Activated CD4-positive, CD25-positive, alpha-beta regulatory T cell treated with anti-CD3 and anti-CD28 coated beads, Interleukin-2, amount 50 U/mL, for 16 hours (primary cell): ENCODE measurements around the gene FOXK1.
"Not testable (repeated sequence)": the region's sequence is repeated elsewhere in the genome, so short reads cannot be mapped to it uniquely, and the experiment has no call there.

Source experiments
- DNase-seq: peaks from one replicate; pipeline ENCODE4 v3.0.0-alpha.2; 2020; ENCODE audit warnings: low read depth, low spot score

FOXK1 gene

GRCh38 chr7:4667776-4668509 lies 14.2 kb upstream of the FOXK1 start:
- no peak for DNase-seq

DNA sequence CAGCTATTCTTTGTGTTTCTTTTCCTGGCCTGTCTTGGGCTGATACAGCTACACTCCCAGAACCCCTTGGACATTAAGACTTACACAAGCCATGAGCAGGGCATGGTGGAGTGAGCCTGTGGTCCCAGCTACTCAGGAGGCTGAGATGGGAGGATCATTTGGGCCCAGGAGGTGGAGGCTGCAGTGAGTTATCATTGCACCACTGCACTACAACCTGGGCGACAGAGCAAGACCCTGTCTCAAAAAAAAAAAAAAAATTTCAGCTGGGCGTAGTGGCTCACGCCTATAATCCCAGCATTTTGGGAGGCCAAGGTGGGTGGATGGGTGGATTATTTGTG lies 13.6 kb upstream of the FOXK1 start:
- no peak for DNase-seq

- no peak for DNase-seq
These were observed 11.3 kb upstream of the FOXK1 start for GRCh38 chr7:4670791-4671190.

DNA sequence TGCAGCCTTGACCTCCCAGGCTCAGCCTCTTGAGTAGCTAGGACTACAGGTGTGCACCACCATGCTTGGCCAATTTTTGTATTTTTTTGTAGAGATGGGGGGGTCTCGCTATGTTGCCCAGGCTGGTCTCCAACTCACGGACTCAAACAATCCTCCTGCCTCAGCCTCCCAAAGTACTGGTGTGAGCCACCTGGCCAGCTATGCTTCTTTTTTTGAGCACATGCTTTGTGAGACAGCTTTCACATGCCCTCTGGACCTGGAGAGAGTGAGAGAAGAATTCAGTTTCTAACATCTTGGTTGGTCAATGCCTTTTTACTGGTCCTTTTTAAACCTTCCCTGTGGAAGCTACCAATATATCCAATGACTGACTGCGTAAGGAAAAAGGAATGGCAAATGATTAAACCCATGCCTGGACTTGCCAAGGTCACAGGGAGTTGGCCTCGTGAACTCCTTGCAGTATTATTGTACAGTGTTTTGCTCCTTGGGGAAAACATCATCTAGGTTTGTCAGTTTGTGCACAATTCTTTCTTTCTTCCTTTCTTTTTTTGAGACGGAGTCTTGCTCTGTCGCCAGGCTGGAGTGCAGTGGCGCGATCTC lies 6.2 kb upstream of the FOXK1 start:
- no peak for DNase-seq

GRCh38 chr7:4677518-4677917 lies 4.6 kb upstream of the FOXK1 start:
- DNase-seq = not testable (repeated sequence)

- DNase-seq = no peak
These were observed 760 bp upstream of the FOXK1 start for GRCh38 chr7:4681218-4681851.

DNA sequence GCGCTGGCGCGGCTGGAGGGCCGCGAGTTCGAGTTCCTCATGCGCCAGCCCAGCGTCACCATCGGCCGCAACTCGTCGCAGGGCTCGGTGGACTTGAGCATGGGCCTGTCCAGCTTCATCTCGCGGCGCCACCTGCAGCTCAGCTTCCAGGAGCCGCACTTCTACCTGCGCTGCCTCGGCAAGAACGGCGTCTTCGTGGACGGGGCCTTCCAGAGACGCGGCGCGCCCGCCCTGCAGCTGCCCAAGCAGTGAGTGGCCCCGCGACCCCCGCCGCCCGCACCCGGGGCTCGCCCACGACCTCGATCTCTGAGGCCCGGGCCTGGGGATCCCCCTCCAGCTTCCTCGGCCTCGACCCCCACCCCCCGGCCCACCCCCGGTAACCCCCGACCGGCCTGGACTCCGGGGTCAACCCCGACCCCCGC lies 537 bp downstream of the FOXK1 start:
- no peak for DNase-seq

DNA sequence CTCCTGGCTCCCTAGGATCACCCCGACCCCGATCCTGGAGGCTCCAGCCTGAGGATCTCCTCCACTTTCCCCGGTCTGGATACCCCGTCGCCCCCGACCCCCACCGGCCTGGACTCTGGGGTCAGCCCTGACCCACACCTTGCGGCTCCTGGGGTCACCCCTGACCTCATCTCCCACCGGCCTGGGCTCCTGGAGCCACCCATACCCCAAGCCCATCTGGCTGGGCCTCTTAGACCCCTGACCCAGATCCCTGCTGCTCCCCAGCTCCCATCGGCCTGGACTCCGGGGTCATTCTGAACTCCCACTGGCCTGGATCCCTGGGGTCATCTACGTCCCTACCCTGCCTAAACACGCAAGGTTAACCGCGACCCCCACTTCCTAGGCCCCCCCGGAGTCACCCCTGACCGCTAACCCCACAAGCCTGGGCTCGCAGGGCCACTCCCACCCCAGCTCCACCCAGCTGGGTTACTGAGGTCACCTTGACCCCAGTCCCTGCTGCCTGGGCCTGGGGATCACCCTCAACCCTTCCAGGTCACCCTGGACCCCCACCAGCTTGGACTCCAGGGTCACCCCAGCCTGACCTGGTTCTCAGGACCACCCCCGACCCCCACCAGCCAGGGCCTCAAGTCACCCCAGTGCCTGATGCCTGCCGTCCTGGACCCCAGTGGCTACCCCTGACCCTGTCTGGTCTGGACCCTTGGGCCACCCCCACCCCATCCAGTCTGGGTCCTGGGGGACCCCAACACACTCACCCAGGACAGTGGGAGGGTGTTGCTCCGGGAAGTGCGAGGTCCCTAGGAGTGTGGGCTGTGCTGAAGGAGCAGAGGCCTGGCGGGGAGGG lies 1.2 kb downstream of the FOXK1 start:
- DNase-seq = no peak

- no peak for DNase-seq
These were observed 1.9 kb downstream of the FOXK1 start for GRCh38 chr7:4683884-4684565.

- DNase-seq = no peak
These were observed 2.8 kb downstream of the FOXK1 start for GRCh38 chr7:4684846-4685245.

- DNase-seq = not testable (repeated sequence)
These were observed 3.6 kb downstream of the FOXK1 start for GRCh38 chr7:4685676-4686075.

DNA sequence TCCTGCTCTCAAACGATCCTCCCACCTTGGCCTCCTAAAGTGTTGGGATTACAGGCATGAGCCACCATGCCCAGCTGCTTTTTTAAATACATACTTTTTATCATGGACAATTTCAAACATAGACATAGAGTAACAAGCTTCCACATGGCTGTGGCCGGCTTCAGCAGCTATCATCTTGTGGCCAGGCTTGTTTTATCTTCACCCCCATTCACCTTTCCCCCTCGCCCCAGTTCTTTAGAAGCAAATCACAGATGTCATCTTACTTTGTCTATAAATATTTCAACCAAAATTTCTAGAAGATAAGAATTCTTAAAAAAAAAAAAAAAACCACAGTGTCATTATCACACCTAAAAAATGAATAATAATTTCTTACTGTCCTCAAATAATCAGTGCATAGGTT lies 5.9 kb downstream of the FOXK1 start:
- DNase-seq = no peak

DNA sequence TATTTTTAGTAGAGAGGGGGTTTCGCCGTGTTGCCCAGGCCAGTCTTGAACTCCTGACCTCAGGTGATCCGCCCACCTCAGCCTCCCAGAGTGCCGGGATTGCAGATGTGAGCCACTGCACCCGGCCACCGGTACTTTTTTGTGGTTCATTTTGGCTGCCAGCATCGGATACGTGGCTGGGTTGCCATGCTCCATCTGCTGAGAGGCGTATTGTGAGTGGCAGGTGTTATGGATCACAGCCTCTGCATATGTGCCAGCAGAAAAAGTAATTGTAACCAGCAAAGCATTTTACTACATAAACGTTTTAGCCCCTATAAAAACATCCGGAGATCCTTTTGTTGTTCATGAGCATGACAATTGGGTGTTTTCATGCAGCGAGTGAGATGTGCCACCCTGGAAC lies 7.1 kb downstream of the FOXK1 start:
- no peak for DNase-seq

DNA sequence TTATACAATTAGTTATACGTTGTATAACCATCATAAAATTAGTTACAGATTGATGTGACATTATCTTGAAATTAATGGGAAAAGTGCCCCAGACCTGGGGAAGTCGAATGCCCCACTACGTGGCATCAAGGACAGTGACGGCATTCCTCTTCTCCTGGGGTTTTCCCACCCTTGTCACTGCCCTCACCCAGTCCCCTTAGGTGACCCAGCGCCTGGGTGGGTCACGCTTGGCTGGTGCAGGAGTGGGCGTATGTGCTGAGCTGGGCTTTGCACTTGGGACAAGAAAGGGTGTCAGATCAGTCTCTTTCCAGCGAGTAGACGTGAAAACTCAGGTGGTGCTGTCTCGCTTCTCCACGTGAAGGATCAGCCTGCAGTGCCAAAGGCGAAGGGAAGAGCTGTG lies 7.6 kb downstream of the FOXK1 start:
- DNase-seq = no peak

DNA sequence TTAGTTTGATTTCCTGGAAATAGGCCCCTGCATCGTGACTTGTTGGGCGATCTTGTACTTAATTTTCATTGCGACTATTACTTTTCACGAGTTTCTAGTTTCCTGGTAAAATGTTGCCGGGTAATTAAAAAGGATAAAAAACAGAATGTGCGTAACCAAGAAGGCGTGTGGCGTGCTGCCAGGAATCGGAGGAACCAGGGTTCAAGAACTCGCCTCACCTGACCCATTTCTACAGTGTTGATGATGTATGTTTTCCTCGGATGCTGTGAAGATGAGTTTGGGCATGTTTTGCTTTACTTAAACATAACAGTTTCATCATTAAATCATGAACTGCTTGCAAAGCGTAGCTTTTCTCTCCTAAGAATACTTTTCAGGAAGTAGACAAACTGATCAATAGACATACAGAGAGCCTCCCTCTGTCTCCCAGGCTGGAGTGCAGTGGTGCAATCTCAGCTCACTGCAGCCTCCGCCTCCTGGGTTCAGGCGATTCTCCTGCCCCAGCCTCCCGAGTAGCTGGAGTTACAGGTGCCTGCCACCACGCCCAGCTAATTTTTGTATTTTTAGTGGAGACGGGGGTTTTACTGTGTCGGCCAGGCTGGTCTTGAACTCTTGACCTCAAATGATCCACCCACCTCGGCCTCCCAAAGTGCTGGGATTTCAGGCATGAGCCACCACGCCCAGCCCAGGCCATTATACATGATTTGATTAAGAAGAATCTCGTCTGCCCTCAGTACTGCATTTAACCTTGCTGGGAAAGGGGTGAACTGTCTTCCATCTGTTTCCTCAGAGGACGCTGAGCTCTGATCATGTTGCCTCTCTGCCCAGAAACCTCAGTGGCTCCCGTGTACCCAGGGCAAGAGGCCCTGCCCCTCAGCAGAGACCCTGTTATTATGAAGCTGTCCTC lies 9.1 kb downstream of the FOXK1 start:
- no peak for DNase-seq

GRCh38 chr7:4692055-4692454 lies 10.0 kb downstream of the FOXK1 start:
- DNase-seq = no peak

GRCh38 chr7:4692622-4693021 lies 10.5 kb downstream of the FOXK1 start:
- DNase-seq = not testable (repeated sequence)

GRCh38 chr7:4693152-4693551 lies 11.1 kb downstream of the FOXK1 start:
- DNase-seq = no peak

DNA sequence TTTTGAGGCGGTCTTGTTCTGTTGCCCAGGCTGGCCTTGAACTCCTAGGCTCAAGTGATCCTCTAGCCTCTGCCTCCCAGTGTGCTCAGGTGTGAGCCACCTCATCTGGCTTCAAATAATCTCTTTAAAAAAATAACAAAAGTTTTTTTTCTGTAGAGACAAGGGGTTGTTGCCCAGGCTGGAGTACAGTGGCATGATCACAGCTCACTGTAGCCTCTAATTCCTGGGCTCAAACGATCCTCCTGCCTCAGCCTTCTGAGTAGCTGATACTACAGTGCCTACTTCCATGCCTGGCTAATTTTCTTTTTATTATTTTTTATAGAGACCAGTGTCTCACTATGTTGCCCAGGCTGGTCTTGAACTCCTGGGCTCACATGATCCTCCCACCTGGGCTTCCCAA lies 11.7 kb downstream of the FOXK1 start:
- no peak for DNase-seq

GRCh38 chr7:4694305-4694704 lies 12.2 kb downstream of the FOXK1 start:
- DNase-seq = no peak
